ENCODE data around the gene TP53BP2. TPM values are rescaled to one million over a fixed set of nuclear protein-coding genes. Genes with fewer than 3 reads are reported as not detected.

TP53BP2 gene
- total RNA-seq, 4 donors from 2014 or later: 22.2 to 85.1 (median 38.8) TPM

- Histone ChIP-seq H3K4me3 (no peak overlapping the region), H3K4me1 (peaks cover 6 to 9% of the 10 kb centered on the region in 2 donors), H3K27ac (peak overlapping the region; percentile 37 to 64 (median 50)), H3K27me3 (no peaks in the 10 kb centered on the region), H3K36me3 (peaks cover 0 to 97% of the 10 kb centered on the region in 2 donors), H3K9me3 (no peaks in the 10 kb centered on the region)
- TF ChIP-seq POLR2A (IDR thresholded peaks at IDR 0.05) (no peak), CTCF (IDR thresholded peaks at IDR 0.05 in 4 of 5, conservative IDR thresholded peaks at IDR 0.05 in 1 of 5) (no peak)
- in situ Hi-C loops (cut with MboI; ENCODE audit: low sequenced_read_pairs in 4 of 4) (no loop called here), intact Hi-C loops (cut with DNase I; ENCODE audit: low total_unique reads) (no loop called here)
- ATAC-seq (peak in 1 of 2 donors; percentile 51), DNase-seq (no peak)
Observed at GRCh38 chr1:223776075-223776814, 69.5 kb downstream of the TP53BP2 start.

- H3K4me3 ChIP-seq: no peak overlapping the region
- peaks cover 0 to 97% of the 10 kb centered on the region in 2 donors for H3K36me3 ChIP-seq
- H3K4me1 ChIP-seq: peaks cover 6 to 15% of the 10 kb centered on the region in 2 donors
- intact Hi-C loops (cut with DNase I; ENCODE audit: low total_unique reads) (no loop called here), in situ Hi-C loops (cut with MboI; ENCODE audit: low sequenced_read_pairs in 4 of 4) (no loop called here)
- ATAC-seq: no peak
- H3K9me3 ChIP-seq: no peaks in the 10 kb centered on the region
- peak overlapping the region; percentile 20 to 64 (median 50) for H3K27ac ChIP-seq
- H3K27me3 ChIP-seq: no peaks in the 10 kb centered on the region
- TF ChIP-seq POLR2A (IDR thresholded peaks at IDR 0.05): no peak
- TF ChIP-seq CTCF (IDR thresholded peaks at IDR 0.05 in 4 of 5, conservative IDR thresholded peaks at IDR 0.05 in 1 of 5): no peak
- DNase-seq: no peak
Observed at GRCh38 chr1:223775711-223776074, 70.1 kb downstream of the TP53BP2 start.

- Histone ChIP-seq H3K9me3 (no peaks in the 10 kb centered on the region), H3K27me3 (no peaks in the 10 kb centered on the region), H3K4me3 (no peak overlapping the region), H3K27ac (peak overlapping the region in 3 of 4 donors; percentile 45 to 64 (median 55)), H3K4me1 (peaks cover 6 to 15% of the 10 kb centered on the region in 2 donors), H3K36me3 (peaks cover 0 to 97% of the 10 kb centered on the region in 2 donors)
- no peak for TF ChIP-seq POLR2A (IDR thresholded peaks at IDR 0.05)
- TF ChIP-seq CTCF (IDR thresholded peaks at IDR 0.05 in 4 of 5, conservative IDR thresholded peaks at IDR 0.05 in 1 of 5): no peak
- in situ Hi-C loops (cut with MboI; ENCODE audit: low sequenced_read_pairs in 4 of 4): no loop called here
- DNase-seq (no peak), ATAC-seq (peak in 1 of 2 donors; percentile 71)
- intact Hi-C loops (cut with DNase I; ENCODE audit: low total_unique reads): no loop called here
Observed at GRCh38 chr1:223775054-223775453, 70.7 kb downstream of the TP53BP2 start.

DNA sequence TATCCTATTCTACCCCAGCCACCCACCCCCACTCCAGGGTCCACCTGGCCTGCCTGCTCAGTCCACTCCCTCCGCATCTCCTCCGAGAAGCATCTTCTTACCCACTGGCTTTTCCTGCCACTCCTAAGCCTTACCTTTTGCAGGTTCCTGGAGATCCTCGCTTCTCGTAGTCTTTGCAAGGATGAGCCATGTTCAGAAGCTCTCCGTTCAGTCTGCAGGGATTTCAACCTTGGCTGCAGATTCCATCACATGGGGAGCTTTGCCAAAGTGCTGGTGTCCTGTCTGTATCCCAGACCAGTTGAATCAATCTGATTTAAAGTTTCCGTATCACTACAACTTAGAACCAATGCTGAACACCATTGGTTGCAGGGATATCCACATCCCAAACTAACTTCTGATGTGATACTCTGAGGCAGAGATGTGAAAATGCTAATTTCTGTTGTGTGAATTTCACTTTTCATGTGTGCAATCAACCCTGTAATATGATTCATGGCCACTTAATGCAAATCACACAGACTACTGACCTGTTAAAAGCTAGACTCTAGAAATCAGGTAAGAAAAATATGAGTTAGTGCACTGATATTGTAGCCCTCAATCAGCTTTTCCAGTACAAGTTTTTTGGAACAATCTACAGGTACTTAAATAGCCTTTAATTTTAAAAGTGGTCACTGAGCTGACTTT lies 71.5 kb downstream of the TP53BP2 start:
- peaks cover 0 to 97% of the 10 kb centered on the region in 2 donors for H3K36me3 ChIP-seq
- H3K4me1 ChIP-seq: peaks cover 6 to 15% of the 10 kb centered on the region in 2 donors
- intact Hi-C loops (cut with DNase I; ENCODE audit: low total_unique reads): no loop called here
- H3K27me3 ChIP-seq: no peaks in the 10 kb centered on the region
- no peaks in the 10 kb centered on the region for H3K9me3 ChIP-seq
- in situ Hi-C loops (cut with MboI; ENCODE audit: low sequenced_read_pairs in 4 of 4): no loop called here
- DNase-seq: no peak
- no peak for ATAC-seq
- TF ChIP-seq CTCF (IDR thresholded peaks at IDR 0.05 in 4 of 5, conservative IDR thresholded peaks at IDR 0.05 in 1 of 5) (no peak), POLR2A (IDR thresholded peaks at IDR 0.05) (no peak)
- H3K27ac ChIP-seq: peak overlapping the region in 2 of 4 donors; percentile 45 to 64
- H3K4me3 ChIP-seq: no peak overlapping the region

Data from gastrocnemius medialis (tissue), 4 donors.